K562 (cell line): ENCODE results near the gene LRPAP1. TPM values are rescaled to one million over a fixed set of nuclear protein-coding genes. Genes with fewer than 3 reads are reported as not detected.

ENCODE experiments used
- CBX1 ChIP-seq: sonication (generic); IDR thresholded peaks from 2 replicates; pipeline ENCODE4 v1.6.1; 2016; ENCODE audit warnings: antibody characterized with exemption, low read depth, mild to moderate bottlenecking
- EP300 ChIP-seq: IDR thresholded peaks from 2 replicates; pipeline ENCODE4 v1.6.1; 2012; ENCODE audit warnings: low read length, improper control_type of control experiment
- GTF2E2 ChIP-seq: fragments of 200-800 bp; sonication (Bioruptor generic); IDR thresholded peaks from 2 replicates; pipeline ENCODE4 v1.6.1; 2016; ENCODE audit warnings: missing genetic modification characterization, missing compliant biosample characterization
- KDM4B ChIP-seq, 2 experiments: fragments of 450-650 bp in 1 of 2; sonication (generic) in 1 of 2; IDR thresholded peaks; 2 replicates each; pipeline ENCODE4 v1.6.1; 2016 to 2017; ENCODE audit warnings: borderline replicate concordance in 2 of 2, antibody characterized with exemption in 1 of 2, low read depth in 1 of 2, mild to moderate bottlenecking in 1 of 2
- KHSRP ChIP-seq: fragments of 450-650 bp; IDR thresholded peaks from 2 replicates; pipeline ENCODE4 v1.6.1; 2017
- POLR2AphosphoS2 ChIP-seq: IDR thresholded peaks from 2 replicates; pipeline ENCODE4 v1.6.1; 2012; ENCODE audit warnings: low read length, improper control_type of control experiment
- RBM14 ChIP-seq: fragments of 200-400 bp; formaldehyde crosslinking; IDR thresholded peaks from 2 replicates; pipeline ENCODE4 v1.6.1; 2018; ENCODE audit warnings: low read depth, mild to moderate bottlenecking, low read length, moderate library complexity, borderline replicate concordance; ENCODE audit not compliant: insufficient read depth
- RFX5 ChIP-seq: IDR thresholded peaks from 2 replicates; pipeline ENCODE4 v1.6.1; 2011; ENCODE audit warnings: low read depth, mild to moderate bottlenecking, improper control_type of control experiment, low read length
- SMAD2 ChIP-seq: fragments of 150-350 bp; IDR thresholded peaks from 2 replicates; pipeline ENCODE4 v1.6.1; 2014; ENCODE audit warnings: low read depth, mild to moderate bottlenecking, low read length
- SNRNP70 ChIP-seq: fragments of 200-400 bp; formaldehyde crosslinking; optimal IDR thresholded peaks from 2 replicates; pipeline ENCODE3; 2017; ENCODE audit warnings: low read depth, low read length
- SOX6 ChIP-seq: fragments of 450-650 bp; IDR thresholded peaks from 2 replicates; pipeline ENCODE4 v1.6.1; 2014; ENCODE audit warnings: mild to moderate bottlenecking
- SRF ChIP-seq, 2 experiments: fragments of 250-450, 450-650 bp in 1 of 2; sonication (Bioruptor Pico) in 1 of 2; sonication (generic) in 1 of 2; formaldehyde crosslinking; IDR thresholded peaks; 2 replicates each; pipeline versions ENCODE4 v1.5.0 to v1.5.1; 2020 to 2022; ENCODE audit warnings: mild to moderate bottlenecking in 1 of 2, missing genetic modification reagents in 1 of 2
- TAL1 ChIP-seq: fragments of 450-650 bp; IDR thresholded peaks from 2 replicates; pipeline ENCODE4 v1.6.1; 2016; ENCODE audit warnings: mild to moderate bottlenecking
- TCF3 ChIP-seq: sonication (generic); formaldehyde crosslinking; IDR thresholded peaks from 2 replicates; pipeline ENCODE4 v1.4.0; 2020; ENCODE audit warnings: mild to moderate bottlenecking, missing genetic modification reagents
- TCFL5 ChIP-seq: fragments of 250-450 bp; sonication (Bioruptor Pico); conservative IDR thresholded peaks from 2 replicates; pipeline ENCODE4 v1.6.1; 2021; ENCODE audit warnings: mild to moderate bottlenecking, moderate library complexity, matching md5 sums
- TEAD1 ChIP-seq, 2 experiments: fragments of 450-650 bp in 1 of 2; sonication (generic) in 1 of 2; formaldehyde crosslinking; IDR thresholded peaks; 2 replicates each; pipeline versions ENCODE4 v1.4.0 to v1.8.0; 2020 to 2022; ENCODE audit warnings: mild to moderate bottlenecking in 2 of 2, missing genetic modification reagents in 1 of 2
- ZFP91 ChIP-seq: sonication (generic); formaldehyde crosslinking; IDR thresholded peaks from 2 replicates; pipeline ENCODE4 v1.8.0; 2022; ENCODE audit warnings: mild to moderate bottlenecking, missing genetic modification reagents
- ZNF740 ChIP-seq, 3 experiments: fragments of 200-800 bp in 1 of 3; sonication (Bioruptor generic) in 1 of 3; sonication (generic) in 1 of 3; formaldehyde crosslinking in 1 of 3; IDR thresholded peaks; 2 replicates each; pipeline versions ENCODE4 v1.6.1 to v1.8.0; 2016 to 2022; ENCODE audit warnings: mild to moderate bottlenecking in 2 of 3, missing compliant biosample characterization in 2 of 3, missing genetic modification characterization in 2 of 3, missing genetic modification reagents in 1 of 3
- ZNF778 ChIP-seq: fragments of 450-650 bp; formaldehyde crosslinking; IDR thresholded peaks from 2 replicates; pipeline ENCODE4 v1.4.0; 2020; ENCODE audit warnings: mild to moderate bottlenecking, moderate library complexity
- polyA plus RNA-seq, 8 experiments: library from polyadenylated mRNA; depleted of rRNA in 4 of 8; stranded (reverse) in 5 of 8; unstranded in 3 of 8; fragments of >200 nt; fragmentation: Nextera tagmentation in 2 of 8; fragmentation: Illumina TruSeq in 1 of 8; extraction: Ambion mirVana in 2 of 8; extraction: Trizol in 1 of 8; gene quantifications; 2 replicates each; pipeline versions ENCODE4 v1.2.1 to v1.2.3, GENCODE V29; 2011 to 2014; ENCODE audit warnings: inconsistent platforms in 1 of 8, missing spikeins in 1 of 8
- total RNA-seq, 7 experiments: library from RNA; depleted of rRNA in 6 of 7; stranded (reverse); fragments of >200 nt in 6 of 7; fragmentation: Illumina TruSeq in 2 of 7; extraction: Trizol in 2 of 7; gene quantifications; 2 replicates each; pipeline versions ENCODE4 v1.2.1 to v1.2.3, GENCODE V29; 2011 to 2021; ENCODE audit warnings: low replicate concordance in 1 of 7
- TF ChIP-seq, protein P1 (sequence below): fragments of 450-650 bp; IDR thresholded peaks from 2 replicates; pipeline ENCODE4 v1.7.1; 2018; ENCODE audit warnings: mild to moderate bottlenecking, low read depth; ENCODE audit not compliant: partially characterized antibody
- TF ChIP-seq, protein P2 (sequence below): fragments of 250-450 bp; sonication (Bioruptor Pico); IDR thresholded peaks from 2 replicates; pipeline ENCODE4 v1.4.0; 2020; ENCODE audit warnings: borderline replicate concordance

Gene LRPAP1
- total and polyA plus RNA-seq, 9 of the 15 experiments (the other 6 are each of a cell fraction or from before 2014, with no cell fraction given): 1.1 to 75.5 (median 41.8) TPM

DNA sequence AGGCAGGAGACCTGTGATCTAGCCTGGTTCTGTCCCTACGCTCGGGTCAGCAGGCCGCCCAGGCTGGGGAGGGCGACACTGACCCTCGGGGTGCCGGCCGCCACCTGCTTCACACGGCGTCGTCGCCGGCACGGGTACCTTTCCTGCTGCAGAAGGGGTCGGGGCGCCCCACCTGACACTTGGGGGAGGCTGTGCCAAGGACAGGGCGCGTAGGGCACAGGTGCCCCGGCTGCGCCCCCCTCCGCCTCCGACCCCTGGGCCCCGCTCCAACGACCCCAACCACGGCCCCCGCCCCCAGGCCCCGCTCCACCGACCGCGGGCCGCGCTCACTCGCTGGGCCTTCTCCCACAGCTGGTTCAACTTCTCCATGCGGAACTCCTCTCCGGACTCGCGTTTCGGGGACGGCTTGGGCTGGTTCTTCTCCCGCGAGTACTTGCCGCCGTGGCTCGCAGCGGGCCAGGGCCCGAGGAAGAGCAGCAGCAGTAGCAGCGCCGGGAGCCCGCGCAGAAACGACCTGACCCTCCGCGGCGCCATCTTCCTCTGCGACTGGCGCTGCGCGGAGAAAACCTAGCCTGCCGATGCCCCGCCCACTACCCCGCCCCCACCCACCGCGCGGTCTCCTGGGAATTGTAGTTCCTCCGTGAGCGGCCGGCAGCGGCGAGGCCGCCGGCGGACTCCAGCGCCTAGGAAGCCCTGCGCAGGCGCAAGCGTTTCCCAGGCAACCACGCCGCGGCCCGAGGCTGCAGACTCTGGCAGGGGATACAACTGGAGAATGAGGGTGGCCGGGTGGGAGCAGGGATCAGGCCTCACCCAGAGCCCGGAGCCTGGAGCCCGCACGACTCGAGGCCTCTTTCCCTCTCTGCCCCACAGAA is at the start of gene LRPAP1 (continued):
- TF ChIP-seq GTF2E2 (tag) (0 out of 2 replicates have a peak, but pooled peaks have one; percentile 51), ZNF740 (CRISPR knock-in tag; IDR thresholded peaks at IDR 0.05) (no peak), ZNF740 (tag; IDR thresholded peaks at IDR 0.05) (no peak), SRF (CRISPR knock-in tag; IDR thresholded peaks at IDR 0.05) (no peak), KDM4B (IDR thresholded peaks at IDR 0.05; ENCODE audit: borderline replicate concordance in 2 of 2, low read depth in 1 of 2) (no peak), CBX1 (0 out of 2 replicates have a peak, but pooled peaks have one; percentile 37), RFX5 (no peak), SNRNP70 (no peak), KHSRP (no peak), ZNF778 (CRISPR knock-in tag) (no peak), EP300 (no peak), TCFL5 (no peak), RBM14 (no peak), SMAD2 (no peak), TCF3 (no peak), POLR2AphosphoS2 (no peak), ZFP91 (CRISPR knock-in tag) (no peak), SOX6 (no peak), TEAD1 (CRISPR knock-in tag; IDR thresholded peaks at IDR 0.05) (no peak), TAL1 (no peak)
- TF ChIP-seq, protein P1, sequence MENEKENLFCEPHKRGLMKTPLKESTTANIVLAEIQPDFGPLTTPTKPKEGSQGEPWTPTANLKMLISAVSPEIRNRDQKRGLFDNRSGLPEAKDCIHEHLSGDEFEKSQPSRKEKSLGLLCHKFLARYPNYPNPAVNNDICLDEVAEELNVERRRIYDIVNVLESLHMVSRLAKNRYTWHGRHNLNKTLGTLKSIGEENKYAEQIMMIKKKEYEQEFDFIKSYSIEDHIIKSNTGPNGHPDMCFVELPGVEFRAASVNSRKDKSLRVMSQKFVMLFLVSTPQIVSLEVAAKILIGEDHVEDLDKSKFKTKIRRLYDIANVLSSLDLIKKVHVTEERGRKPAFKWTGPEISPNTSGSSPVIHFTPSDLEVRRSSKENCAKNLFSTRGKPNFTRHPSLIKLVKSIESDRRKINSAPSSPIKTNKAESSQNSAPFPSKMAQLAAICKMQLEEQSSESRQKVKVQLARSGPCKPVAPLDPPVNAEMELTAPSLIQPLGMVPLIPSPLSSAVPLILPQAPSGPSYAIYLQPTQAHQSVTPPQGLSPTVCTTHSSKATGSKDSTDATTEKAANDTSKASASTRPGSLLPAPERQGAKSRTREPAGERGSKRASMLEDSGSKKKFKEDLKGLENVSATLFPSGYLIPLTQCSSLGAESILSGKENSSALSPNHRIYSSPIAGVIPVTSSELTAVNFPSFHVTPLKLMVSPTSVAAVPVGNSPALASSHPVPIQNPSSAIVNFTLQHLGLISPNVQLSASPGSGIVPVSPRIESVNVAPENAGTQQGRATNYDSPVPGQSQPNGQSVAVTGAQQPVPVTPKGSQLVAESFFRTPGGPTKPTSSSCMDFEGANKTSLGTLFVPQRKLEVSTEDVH: no peak
- TF ChIP-seq, protein P2, sequence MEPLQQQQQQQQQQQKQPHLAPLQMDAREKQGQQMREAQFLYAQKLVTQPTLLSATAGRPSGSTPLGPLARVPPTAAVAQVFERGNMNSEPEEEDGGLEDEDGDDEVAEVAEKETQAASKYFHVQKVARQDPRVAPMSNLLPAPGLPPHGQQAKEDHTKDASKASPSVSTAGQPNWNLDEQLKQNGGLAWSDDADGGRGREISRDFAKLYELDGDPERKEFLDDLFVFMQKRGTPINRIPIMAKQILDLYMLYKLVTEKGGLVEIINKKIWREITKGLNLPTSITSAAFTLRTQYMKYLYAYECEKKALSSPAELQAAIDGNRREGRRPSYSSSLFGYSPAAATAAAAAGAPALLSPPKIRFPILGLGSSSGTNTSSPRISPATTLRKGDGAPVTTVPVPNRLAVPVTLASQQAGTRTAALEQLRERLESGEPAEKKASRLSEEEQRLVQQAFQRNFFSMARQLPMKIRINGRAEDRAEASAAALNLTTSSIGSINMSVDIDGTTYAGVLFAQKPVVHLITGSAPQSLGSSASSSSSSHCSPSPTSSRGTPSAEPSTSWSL (CRISPR knock-in tag): no peak
